HG03159 (cell line): Measurements from ENCODE around the gene STPG4.

Source experiments
- ATAC-seq: cut with Tn5 transposase; IDR thresholded peaks from one replicate; pipeline ENCODE4 v1.9.1; 2021; ENCODE audit warnings: mild to moderate bottlenecking, moderate library complexity; ENCODE audit not compliant: unreplicated experiment

Gene STPG4

GRCh38 chr2:47037678-47038077 lies 117.4 kb downstream of the STPG4 start:
- ATAC-seq, result no peak
